K562 (cell line): ENCODE results near the gene EHBP1L1. TPM values are rescaled to one million over a fixed set of nuclear protein-coding genes. Genes with fewer than 3 reads are reported as not detected.
A peak's percentile ranks its signal among the peaks of the same experiment; 100 is the strongest.

Experiments used
- ATF1 ChIP-seq, 2 experiments: fragments of 450-650 bp in 1 of 2; IDR thresholded peaks; 2 replicates each; pipeline ENCODE4 v1.6.1; 2016; ENCODE audit warnings: missing compliant biosample characterization in 1 of 2, missing genetic modification characterization in 1 of 2
- BCOR ChIP-seq: fragments of 450-650 bp; IDR thresholded peaks from 2 replicates; pipeline ENCODE4 v1.6.1; 2016
- CBX5 ChIP-seq: IDR thresholded peaks from 2 replicates; pipeline ENCODE4 v1.6.1; 2014; ENCODE audit warnings: low read depth, borderline replicate concordance
- CREB3L1 ChIP-seq: fragments of 450-650 bp; IDR thresholded peaks from 2 replicates; pipeline ENCODE4 v1.6.1; 2014; ENCODE audit warnings: low read depth, mild to moderate bottlenecking, moderate library complexity, borderline replicate concordance
- CREB5 ChIP-seq: fragments of 250-450 bp; sonication (Bioruptor Pico); IDR thresholded peaks from 2 replicates; pipeline ENCODE4 v1.5.0; 2020; ENCODE audit warnings: mild to moderate bottlenecking
- ELK1 ChIP-seq: sonication (generic); formaldehyde crosslinking; IDR thresholded peaks from 2 replicates; pipeline ENCODE4 v1.8.1; 2022; ENCODE audit warnings: missing genetic modification reagents
- HDAC8 ChIP-seq: fragments of 450-650 bp; IDR thresholded peaks from 2 replicates; pipeline ENCODE4 v1.6.1; 2016; ENCODE audit warnings: mild to moderate bottlenecking, missing genetic modification characterization, moderate library complexity, missing compliant biosample characterization
- HDGF ChIP-seq: fragments of 450-650 bp; IDR thresholded peaks from 2 replicates; pipeline ENCODE4 v1.6.1; 2016
- HNRNPUL1 ChIP-seq: fragments of 200-400 bp; formaldehyde crosslinking; IDR thresholded peaks from 2 replicates; pipeline ENCODE4 v1.6.1; 2017; ENCODE audit warnings: low read length
- IRF1 ChIP-seq: sonication (generic); formaldehyde crosslinking; IDR thresholded peaks from 2 replicates; pipeline ENCODE4 v1.8.0; 2022; ENCODE audit warnings: missing genetic modification reagents, mild to moderate bottlenecking, borderline replicate concordance
- L3MBTL2 ChIP-seq: fragments of 450-650 bp; IDR thresholded peaks from 2 replicates; pipeline ENCODE4 v1.6.1; 2016; ENCODE audit warnings: mild to moderate bottlenecking, moderate library complexity
- NCOA4 ChIP-seq: fragments of 450-650 bp; IDR thresholded peaks from 2 replicates; pipeline ENCODE4 v1.6.1; 2018; ENCODE audit warnings: mild to moderate bottlenecking; ENCODE audit not compliant: partially characterized antibody
- NR2C2 ChIP-seq, 2 experiments: fragments of 200-800 bp in 1 of 2; sonication (Bioruptor generic) in 1 of 2; sonication (generic) in 1 of 2; formaldehyde crosslinking in 1 of 2; IDR thresholded peaks; 2 replicates each; pipeline versions ENCODE4 v1.6.1 to v1.8.0; 2016 to 2022; ENCODE audit warnings: mild to moderate bottlenecking in 1 of 2, missing compliant biosample characterization in 1 of 2, missing genetic modification characterization in 1 of 2, missing genetic modification reagents in 1 of 2
- NRF1 ChIP-seq, 2 experiments: fragments of 450-650 bp; IDR thresholded peaks in 1 of 2; conservative IDR thresholded peaks in 1 of 2; 2 replicates each; pipeline ENCODE4 v1.6.1; 2014; ENCODE audit warnings: mild to moderate bottlenecking in 2 of 2
- POLR3A ChIP-seq: IDR thresholded peaks from 2 replicates; pipeline ENCODE4 v1.6.1; 2011; ENCODE audit warnings: borderline replicate concordance, mild to moderate bottlenecking, moderate library complexity; ENCODE audit not compliant: insufficient read length, insufficient read depth; ENCODE audit errors: extremely low read depth
- PPARD ChIP-seq: fragments of 250-450 bp; sonication (Bioruptor Pico); IDR thresholded peaks from 2 replicates; pipeline ENCODE4 v1.8.0; 2022; ENCODE audit warnings: inconsistent platforms, mild to moderate bottlenecking, moderate library complexity
- SMARCA5 ChIP-seq: fragments of 450-650 bp; IDR thresholded peaks from 2 replicates; pipeline ENCODE4 v1.6.1; 2016
- SRSF9 ChIP-seq: fragments of 200-400 bp; formaldehyde crosslinking; IDR thresholded peaks from 2 replicates; pipeline ENCODE4 v1.6.1; 2017; ENCODE audit warnings: low read depth, low read length, borderline replicate concordance
- SUPT5H ChIP-seq: fragments of 450-650 bp; IDR thresholded peaks from 2 replicates; pipeline ENCODE4 v1.6.1; 2016
- TEAD1 ChIP-seq, 2 experiments: fragments of 450-650 bp in 1 of 2; sonication (generic) in 1 of 2; formaldehyde crosslinking; IDR thresholded peaks; 2 replicates each; pipeline versions ENCODE4 v1.4.0 to v1.8.0; 2020 to 2022; ENCODE audit warnings: mild to moderate bottlenecking in 2 of 2, missing genetic modification reagents in 1 of 2
- ZC3H11A ChIP-seq: IDR thresholded peaks from 2 replicates; pipeline ENCODE4 v1.6.1; 2012; ENCODE audit warnings: low read depth, low read length, improper control_type of control experiment
- ZNF197 ChIP-seq: fragments of 200-800 bp; sonication (Bioruptor generic); IDR thresholded peaks from 2 replicates; pipeline ENCODE4 v1.6.1; 2016; ENCODE audit warnings: low read depth, missing genetic modification characterization, missing compliant biosample characterization
- ZNF347 ChIP-seq: fragments of 450-650 bp; formaldehyde crosslinking; IDR thresholded peaks from 2 replicates; pipeline ENCODE4 v1.4.0; 2020; ENCODE audit warnings: low read depth, mild to moderate bottlenecking, moderate library complexity
- ZNF445 ChIP-seq: fragments of 250-450 bp; sonication (Bioruptor Pico); IDR thresholded peaks from 2 replicates; pipeline ENCODE4 v1.4.0; 2020; ENCODE audit warnings: low read depth, mild to moderate bottlenecking, moderate library complexity
- ZNF778 ChIP-seq: fragments of 450-650 bp; formaldehyde crosslinking; IDR thresholded peaks from 2 replicates; pipeline ENCODE4 v1.4.0; 2020; ENCODE audit warnings: mild to moderate bottlenecking, moderate library complexity
- polyA plus RNA-seq, 8 experiments: library from polyadenylated mRNA; depleted of rRNA in 4 of 8; stranded (reverse) in 5 of 8; unstranded in 3 of 8; fragments of >200 nt; fragmentation: Nextera tagmentation in 2 of 8; fragmentation: Illumina TruSeq in 1 of 8; extraction: Ambion mirVana in 2 of 8; extraction: Trizol in 1 of 8; gene quantifications; 2 replicates each; pipeline versions ENCODE4 v1.2.1 to v1.2.3, GENCODE V29; 2011 to 2014; ENCODE audit warnings: inconsistent platforms in 1 of 8, missing spikeins in 1 of 8
- total RNA-seq, 7 experiments: library from RNA; depleted of rRNA in 6 of 7; stranded (reverse); fragments of >200 nt in 6 of 7; fragmentation: Illumina TruSeq in 2 of 7; extraction: Trizol in 2 of 7; gene quantifications; 2 replicates each; pipeline versions ENCODE4 v1.2.1 to v1.2.3, GENCODE V29; 2011 to 2021; ENCODE audit warnings: low replicate concordance in 1 of 7

The EHBP1L1 gene
- total and polyA plus RNA-seq, 9 of the 15 experiments (the other 6 are each of a cell fraction or from before 2014, with no cell fraction given), result 0.03 to 87.1 (median 26.3) TPM

GRCh38 chr11:65637794-65638419 lies 62.1 kb downstream of the EHBP1L1 start, which contains the start of gene SIPA1 (continued):
- TF ChIP-seq ELK1 (CRISPR knock-in tag) (no peak), BCOR (no peak), SUPT5H (peak; percentile 76), TEAD1 (CRISPR knock-in tag; IDR thresholded peaks at IDR 0.05) (no peak; a peak in 1 of 4 replicates), NCOA4 (no peak), PPARD (no peak), CREB5 (CRISPR knock-in tag) (no peak), SMARCA5 (peak; percentile 22; the same call in 1 of the 2 replicates), NRF1 (conservative IDR thresholded peaks at IDR 0.05 in 1 of 2, IDR thresholded peaks at IDR 0.05 in 1 of 2) (peak; percentile 81 to 83), ZC3H11A (no peak), ZNF347 (no peak), CBX5 (no peak), HDGF (no peak), ZNF445 (CRISPR knock-in tag) (no peak), ZNF778 (CRISPR knock-in tag) (no peak), ZNF197 (CRISPR knock-in tag) (no peak), POLR3A (no peak), CREB3L1 (no peak), L3MBTL2 (peak; percentile 53; the same call in 1 of the 2 replicates), ATF1 (CRISPR knock-in tag; IDR thresholded peaks at IDR 0.05) (no peak), ATF1 (tag; IDR thresholded peaks at IDR 0.05) (0 out of 2 replicates have a peak, but pooled peaks have one; percentile 37), HNRNPUL1 (no peak), IRF1 (no peak), HDAC8 (no peak), NR2C2 (CRISPR knock-in tag; IDR thresholded peaks at IDR 0.05) (no peak), NR2C2 (tag; IDR thresholded peaks at IDR 0.05) (no peak), SRSF9 (no peak)
